Right kidney (tissue), 1 donor: Measurements from ENCODE around the gene DLL4.
A peak's percentile ranks its signal among the peaks of the same experiment; 100 is the strongest.
"Not testable (repeated sequence)": the region's sequence is repeated elsewhere in the genome, so short reads cannot be mapped to it uniquely, and the experiment has no call there.

Experiments used
- DNase-seq: peaks from one replicate; pipeline ENCODE4 v3.0.0-alpha.2; 2016

DLL4 gene

GRCh38 chr15:40959331-40960141, 30.4 kb downstream of the DLL4 start:
- DNase-seq: peak; percentile 65

GRCh38 chr15:40960151-40960885, 31.2 kb downstream of the DLL4 start:
- DNase-seq: no peak

- DNase-seq: no peak
Measured at GRCh38 chr15:40960925-40961324, 31.8 kb downstream of the DLL4 start.

- not testable (repeated sequence) for DNase-seq
Measured at GRCh38 chr15:40961740-40962139, 32.6 kb downstream of the DLL4 start.

- DNase-seq: not testable (repeated sequence)
Measured at GRCh38 chr15:40962317-40962716, 33.2 kb downstream of the DLL4 start.

GRCh38 chr15:40963201-40963600, 34.1 kb downstream of the DLL4 start:
- DNase-seq: no peak

- no peak for DNase-seq
Measured at GRCh38 chr15:40964006-40964405, 34.9 kb downstream of the DLL4 start.

GRCh38 chr15:40964634-40965033, 35.5 kb downstream of the DLL4 start:
- DNase-seq: no peak

GRCh38 chr15:40968290-40969085, 39.3 kb downstream of the DLL4 start:
- DNase-seq: no peak

GRCh38 chr15:40969363-40969762, 40.2 kb downstream of the DLL4 start:
- DNase-seq: no peak

GRCh38 chr15:40974879-40975278, 45.7 kb downstream of the DLL4 start:
- DNase-seq: no peak

- DNase-seq: no peak
Measured at GRCh38 chr15:40976819-40977218, 47.7 kb downstream of the DLL4 start.

GRCh38 chr15:40978141-40978540, 49.0 kb downstream of the DLL4 start:
- DNase-seq: no peak

- DNase-seq: no peak
Measured at GRCh38 chr15:40978562-40978961, 49.4 kb downstream of the DLL4 start.

- no peak for DNase-seq
Measured at GRCh38 chr15:40981186-40981585, 52.0 kb downstream of the DLL4 start.

GRCh38 chr15:40982855-40983254, 53.7 kb downstream of the DLL4 start:
- no peak for DNase-seq

- DNase-seq: no peak
Measured at GRCh38 chr15:40984406-40984805, 55.3 kb downstream of the DLL4 start.

GRCh38 chr15:40984964-40985363, 55.8 kb downstream of the DLL4 start:
- DNase-seq: no peak

GRCh38 chr15:40985541-40986330, 56.6 kb downstream of the DLL4 start:
- no peak for DNase-seq

- DNase-seq: no peak
Measured at GRCh38 chr15:40986820-40987219, 57.7 kb downstream of the DLL4 start.

- DNase-seq: no peak
Measured at GRCh38 chr15:40988156-40988555, 59.0 kb downstream of the DLL4 start.
